NAMALWA (cell line): ENCODE data around the gene OR4K14.
"Not testable (repeated sequence)": the region's sequence is repeated elsewhere in the genome, so short reads cannot be mapped to it uniquely, and the experiment has no call there.

ENCODE experiments used
- DNase-seq: peaks from one replicate; pipeline ENCODE4 v3.0.0-alpha.2; 2015; ENCODE audit warnings: low spot score

OR4K14 gene

GRCh38 chr14:20019257-20019865, at the start of gene OR4K14:
Gene OR4K14, minus strand, starts transcription at chr14:20019307. Its CDS starts 4,114 bp downstream, at chr14:20015193.
- no peak for DNase-seq

- DNase-seq = no peak
These were observed 40.6 kb upstream of the OR4K14 start, which contains the start of gene OR4L1 for GRCh38 chr14:20059745-20060144. Gene OR4L1, plus strand, starts transcription at chr14:20060045. Its CDS starts 0 bp downstream, at chr14:20060045.

GRCh38 chr14:20048202-20048601, 29.1 kb upstream of the OR4K14 start:
- no peak for DNase-seq

- no peak for DNase-seq
These were observed 25.1 kb upstream of the OR4K14 start for GRCh38 chr14:20044243-20044642.

- DNase-seq = no peak
These were observed 16.8 kb upstream of the OR4K14 start, which contains the start of gene OR4K13 for GRCh38 chr14:20035938-20036337. Gene OR4K13, minus strand, starts transcription at chr14:20036038. Its CDS starts 1,280 bp downstream, at chr14:20034758.

GRCh38 chr14:20035449-20035848, 16.3 kb upstream of the OR4K14 start:
- DNase-seq = no peak

GRCh38 chr14:20031058-20031457, 12.0 kb upstream of the OR4K14 start:
- DNase-seq = no peak

- no peak for DNase-seq
These were observed 11.0 kb downstream of the OR4K14 start for GRCh38 chr14:20008156-20008555.

GRCh38 chr14:20002319-20002718, 16.8 kb downstream of the OR4K14 start:
- no peak for DNase-seq

- no peak for DNase-seq
These were observed 17.2 kb downstream of the OR4K14 start, which contains the start of gene OR4Q2 for GRCh38 chr14:20001863-20002262. Gene OR4Q2, plus strand, starts transcription at chr14:20002163.

GRCh38 chr14:19993438-19993837, 25.7 kb downstream of the OR4K14 start:
- no peak for DNase-seq

GRCh38 chr14:19975291-19975690, 43.8 kb downstream of the OR4K14 start, which contains the start of gene OR4K15:
Gene OR4K15, plus strand, starts transcription at chr14:19975591. Its CDS starts 0 bp downstream, at chr14:19975591.
- no peak for DNase-seq

- no peak for DNase-seq
These were observed 44.3 kb downstream of the OR4K14 start for GRCh38 chr14:19974844-19975243.

GRCh38 chr14:19969735-19970134, 49.4 kb downstream of the OR4K14 start:
- not testable (repeated sequence) for DNase-seq
